Stomach (tissue), 9 donors: Measurements from ENCODE around the gene PRDM16. TPM values are rescaled to one million over a fixed set of nuclear protein-coding genes. Genes with fewer than 3 reads are reported as not detected.
A peak's percentile ranks its signal among the peaks of the same experiment; 100 is the strongest.

ENCODE experiments used
- DNase-seq, 2 donors: peaks; one replicate each; pipeline versions ENCODE4 v3.0.0 to v3.0.0-alpha.2; 2013 to 2019
- H3K27ac ChIP-seq, 5 donors: fragments of 200-600 bp in 4 of 5; sonication (generic) in 4 of 5; one replicate each; pipeline ENCODE4 v1.5.1; 2013 to 2019; ENCODE audit warnings: mild to moderate bottlenecking in 1 of 5, moderate library complexity in 1 of 5
- H3K27me3 ChIP-seq, 3 donors: fragments of 200-600 bp; sonication (generic); one replicate each; pipeline ENCODE4 v1.5.1; 2017 to 2019; ENCODE audit warnings: mixed run types in 1 of 3
- H3K36me3 ChIP-seq, 4 donors: fragments of 200-600 bp; sonication (generic); 1 replicate in 3 of 4; 2 replicates in 1 of 4; pipeline ENCODE4 v1.5.1; 2016 to 2019
- H3K4me1 ChIP-seq, 4 donors: fragments of 200-600 bp; sonication (generic); one replicate each; pipeline ENCODE4 v1.5.1; 2016 to 2019
- H3K4me3 ChIP-seq, 4 donors: fragments of 200-600 bp; sonication (generic) in 3 of 4; one replicate each; pipeline ENCODE4 v1.5.1; 2016 to 2019; ENCODE audit warnings: mild to moderate bottlenecking in 1 of 4
- H3K9me3 ChIP-seq, 4 donors: fragments of 200-600 bp; sonication (generic); one replicate each; pipeline ENCODE4 v1.5.1; 2016 to 2019
- EP300 ChIP-seq: sonication (generic); formaldehyde crosslinking; IDR thresholded peaks from one replicate; pipeline ENCODE4 v1.6.1; 2017; ENCODE audit warnings: antibody characterized with exemption
- POLR2A ChIP-seq, 4 donors: fragments of 450-650 bp; IDR thresholded peaks; one replicate each; pipeline ENCODE4 v1.6.1; 2016; ENCODE audit warnings: antibody characterized with exemption in 4 of 4, control low read depth in 2 of 4, mild to moderate bottlenecking in 1 of 4, moderate library complexity in 1 of 4
- POLR2AphosphoS5 ChIP-seq, 3 donors: sonication (generic); formaldehyde crosslinking; IDR thresholded peaks; one replicate each; pipeline ENCODE4 v1.6.1; 2016; ENCODE audit warnings: antibody characterized with exemption in 3 of 3
- WGBS, 5 donors: extraction: QIAGEN DNeasy Blood & Tissue Kit in 3 of 5; methylation state at CpG; one replicate each; pipeline versions ENCODE4 v1.1.5 to v1.1.7; 2013 to 2018; 5-methylcytosine and 5-hydroxymethylcytosine counted together
- intact Hi-C: fragments of 100-400 bp; cut with DNase I; formaldehyde crosslinking; loops from one replicate; pipeline ENCODE4 v1.15.1; 2023; ENCODE audit warnings: low total_unique reads
- polyA plus RNA-seq, 3 donors: library from polyadenylated mRNA; stranded (reverse); fragments of 200-250 nt; gene quantifications; one replicate each; pipeline ENCODE4 v1.2.3, GENCODE V29; 2013
- total RNA-seq, 5 donors: library from RNA; depleted of rRNA; stranded (reverse); fragments of >200 nt; gene quantifications; one replicate each; pipeline versions ENCODE4 v1.1.0 to v1.2.3, GENCODE V29; 2014 to 2016
- TF ChIP-seq, protein P1 (sequence below), 7 experiments: fragments of 450-650 bp in 4 of 7; fragments of 200-600 bp in 3 of 7; sonication (generic) in 3 of 7; IDR thresholded peaks; one replicate each; pipeline ENCODE4 v1.5.1; 2016 to 2019; ENCODE audit warnings: antibody characterized with exemption in 7 of 7, control low read depth in 2 of 7, mild to moderate bottlenecking in 1 of 7
- donor health status: healthy with polysubstance abuse.
- donor health status: Bipolar disorder and iron deficiency.
- donor health status: healthy.

The PRDM16 gene
- total and polyA plus RNA-seq, 8 donors: 0.29 to 222 (median 15.8) TPM

DNA sequence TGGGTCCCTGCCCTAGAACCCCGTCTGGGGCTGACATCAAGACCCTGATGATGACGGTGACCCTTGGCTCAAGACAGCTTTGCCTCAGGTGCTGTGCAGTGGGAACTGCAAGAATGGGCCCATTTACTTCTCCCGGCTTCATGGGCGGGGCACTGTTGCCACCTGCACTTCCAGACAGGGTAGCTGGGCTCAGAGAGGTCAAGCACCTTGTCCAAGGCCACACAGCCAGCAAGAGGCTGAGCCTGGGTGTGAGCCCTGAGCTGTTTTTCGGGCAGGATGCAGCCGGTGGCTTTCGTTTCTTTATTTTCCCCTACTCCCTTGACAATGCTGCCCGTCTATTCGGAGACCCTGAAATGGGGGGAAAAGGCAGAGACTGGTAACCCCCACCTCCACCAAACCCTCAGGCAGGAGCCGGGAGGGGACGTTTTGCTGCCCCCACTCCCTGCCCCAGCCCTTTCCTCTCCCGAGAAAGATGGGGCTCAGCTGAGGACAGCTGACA is 91.7 kb downstream of the PRDM16 start:
- no peak for TF ChIP-seq POLR2AphosphoS5 (IDR thresholded peaks at IDR 0.05)
- no peak for TF ChIP-seq EP300
- Histone ChIP-seq H3K36me3 (no peaks in the 10 kb centered on the region), H3K27me3 (peaks cover 0 to 25% (median 0%) of the 10 kb centered on the region in 3 donors), H3K4me1 (peaks cover 0 to 34% (median 25%) of the 10 kb centered on the region in 4 donors), H3K4me3 (no peak overlapping the region), H3K27ac (peak overlapping the region; percentile 71 to 85 (median 73)), H3K9me3 (no peaks in the 10 kb centered on the region)
- WGBS, 5 donors: 33 to 55% (median 38%) methylated on average over 12 of the region's 12 CpGs
- no peak for DNase-seq
- intact Hi-C loops: no loop called here

DNA sequence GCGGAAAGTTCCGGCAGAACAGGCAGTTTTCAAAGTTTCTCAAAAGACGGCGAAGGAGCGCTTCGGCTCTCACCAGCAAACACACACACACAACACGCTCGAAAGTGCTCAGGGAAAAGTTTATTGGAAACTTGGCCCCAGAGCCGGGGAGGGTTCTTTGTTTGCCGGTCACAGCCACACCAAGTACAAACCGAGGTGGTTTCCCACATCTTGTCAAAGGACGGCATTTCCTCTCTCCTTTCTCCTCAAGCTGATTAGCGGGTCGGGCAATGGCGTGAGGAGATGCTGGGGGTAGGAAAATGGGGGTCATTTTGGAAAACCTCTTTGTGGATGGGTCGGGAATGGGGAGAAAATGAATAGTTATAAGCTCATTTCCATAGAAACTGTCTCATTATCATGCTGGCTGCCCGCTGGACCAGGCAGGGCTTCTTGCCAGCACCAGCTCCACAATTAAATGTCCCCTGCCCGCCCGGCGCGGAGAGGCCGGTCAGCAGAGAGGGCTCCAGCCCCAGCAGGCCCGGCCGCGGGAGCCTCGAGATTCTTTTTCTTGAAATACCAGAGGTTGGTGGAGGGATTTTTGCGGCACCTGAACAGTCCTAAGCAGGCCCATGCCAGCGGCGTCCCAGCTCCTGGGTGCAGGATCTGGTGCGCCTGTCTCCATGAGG is 92.3 kb downstream of the PRDM16 start:
- H3K27ac ChIP-seq: peak overlapping the region; percentile 71 to 85 (median 73)
- TF ChIP-seq EP300: no peak
- no peak for TF ChIP-seq POLR2A (IDR thresholded peaks at IDR 0.05)
- TF ChIP-seq POLR2AphosphoS5 (IDR thresholded peaks at IDR 0.05): no peak
- TF ChIP-seq, protein P1, sequence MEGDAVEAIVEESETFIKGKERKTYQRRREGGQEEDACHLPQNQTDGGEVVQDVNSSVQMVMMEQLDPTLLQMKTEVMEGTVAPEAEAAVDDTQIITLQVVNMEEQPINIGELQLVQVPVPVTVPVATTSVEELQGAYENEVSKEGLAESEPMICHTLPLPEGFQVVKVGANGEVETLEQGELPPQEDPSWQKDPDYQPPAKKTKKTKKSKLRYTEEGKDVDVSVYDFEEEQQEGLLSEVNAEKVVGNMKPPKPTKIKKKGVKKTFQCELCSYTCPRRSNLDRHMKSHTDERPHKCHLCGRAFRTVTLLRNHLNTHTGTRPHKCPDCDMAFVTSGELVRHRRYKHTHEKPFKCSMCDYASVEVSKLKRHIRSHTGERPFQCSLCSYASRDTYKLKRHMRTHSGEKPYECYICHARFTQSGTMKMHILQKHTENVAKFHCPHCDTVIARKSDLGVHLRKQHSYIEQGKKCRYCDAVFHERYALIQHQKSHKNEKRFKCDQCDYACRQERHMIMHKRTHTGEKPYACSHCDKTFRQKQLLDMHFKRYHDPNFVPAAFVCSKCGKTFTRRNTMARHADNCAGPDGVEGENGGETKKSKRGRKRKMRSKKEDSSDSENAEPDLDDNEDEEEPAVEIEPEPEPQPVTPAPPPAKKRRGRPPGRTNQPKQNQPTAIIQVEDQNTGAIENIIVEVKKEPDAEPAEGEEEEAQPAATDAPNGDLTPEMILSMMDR (IDR thresholded peaks at IDR 0.05): no peak
- no peaks in the 10 kb centered on the region for H3K9me3 ChIP-seq
- H3K4me1 ChIP-seq: peaks cover 0 to 28% (median 25%) of the 10 kb centered on the region in 4 donors
- WGBS, 5 donors: 22 to 49% (median 41%) methylated on average over 30 of the region's 30 CpGs
- intact Hi-C loops: no loop called here
- peak; percentile 40 to 58 for DNase-seq
- H3K36me3 ChIP-seq: no peaks in the 10 kb centered on the region
- peaks cover 0 to 21% (median 0%) of the 10 kb centered on the region in 3 donors for H3K27me3 ChIP-seq
- H3K4me3 ChIP-seq: no peak overlapping the region

DNA sequence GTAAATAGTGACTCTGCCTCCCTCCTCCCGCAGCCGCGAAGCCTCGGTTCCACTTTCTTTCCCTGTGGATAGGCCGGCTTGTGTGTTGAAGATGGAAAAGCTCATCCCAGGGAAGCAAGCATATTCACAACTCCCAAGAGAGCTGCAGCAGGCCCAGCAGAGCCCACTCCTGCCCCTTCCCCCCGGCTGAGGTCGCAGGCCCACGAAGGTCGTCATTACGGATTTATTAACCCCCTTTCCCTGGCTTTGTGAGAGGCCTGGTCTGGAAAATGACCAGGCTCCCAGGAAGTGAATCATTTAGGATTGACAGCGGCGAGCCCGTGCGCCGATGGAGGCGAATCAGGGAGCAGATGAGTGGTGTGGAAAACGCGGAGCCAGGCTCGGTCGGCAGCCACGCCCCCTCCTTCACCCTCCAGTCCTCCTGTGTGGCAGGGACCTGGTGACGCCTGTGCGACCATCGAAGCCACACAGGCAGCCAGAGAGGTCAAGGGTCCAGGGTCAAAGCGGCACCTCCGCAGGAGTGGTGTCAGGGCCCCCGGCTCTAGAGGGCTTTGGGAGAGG is 93.4 kb downstream of the PRDM16 start:
- Histone ChIP-seq H3K27ac (peak overlapping the region in 2 of 5 donors; percentile 73 to 85), H3K36me3 (no peaks in the 10 kb centered on the region), H3K9me3 (no peaks in the 10 kb centered on the region), H3K27me3 (peaks cover 0 to 13% (median 0%) of the 10 kb centered on the region in 3 donors), H3K4me1 (peaks cover 0 to 26% (median 25%) of the 10 kb centered on the region in 4 donors), H3K4me3 (no peak overlapping the region)
- no peak for DNase-seq
- no peak for TF ChIP-seq POLR2AphosphoS5 (IDR thresholded peaks at IDR 0.05)
- TF ChIP-seq POLR2A (IDR thresholded peaks at IDR 0.05): no peak
- TF ChIP-seq, protein P1 (IDR thresholded peaks at IDR 0.05): no peak
- no peak for TF ChIP-seq EP300
- WGBS, 5 donors: 71 to 88% (median 83%) methylated on average over 27 of the region's 27 CpGs
- intact Hi-C loops: no loop called here

DNA sequence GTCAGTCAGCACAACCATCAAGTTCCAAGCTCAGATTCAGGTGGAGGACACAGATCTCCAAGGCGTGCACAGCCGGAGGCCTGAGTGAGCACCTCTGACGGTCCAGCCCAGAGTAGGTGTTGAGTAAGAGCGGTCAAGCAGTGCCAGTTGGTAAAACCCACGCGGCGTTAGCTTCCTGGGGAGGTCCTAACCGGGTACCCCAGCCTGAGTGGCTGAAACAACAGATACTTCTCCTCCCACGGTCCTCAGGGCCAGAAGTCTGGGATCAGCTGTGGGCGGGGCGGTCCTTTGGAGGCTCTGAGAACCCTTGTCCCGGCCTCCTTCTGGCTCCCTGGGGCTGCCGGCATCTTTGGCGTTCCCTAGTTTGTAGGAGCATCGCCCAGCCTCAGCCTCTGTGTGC is 94.4 kb downstream of the PRDM16 start:
- DNase-seq: no peak
- Histone ChIP-seq H3K27me3 (peaks cover 0 to 13% (median 0%) of the 10 kb centered on the region in 3 donors), H3K4me1 (peaks cover 0 to 28% (median 27%) of the 10 kb centered on the region in 4 donors), H3K36me3 (no peaks in the 10 kb centered on the region), H3K9me3 (no peaks in the 10 kb centered on the region), H3K27ac (no peak overlapping the region), H3K4me3 (no peak overlapping the region)
- 73 to 87% (median 77%) methylated on average over 15 of the region's 15 CpGs for WGBS, 5 donors
- TF ChIP-seq EP300: no peak
- TF ChIP-seq, protein P1 (IDR thresholded peaks at IDR 0.05): no peak
- TF ChIP-seq POLR2A (IDR thresholded peaks at IDR 0.05): no peak
- no peak for TF ChIP-seq POLR2AphosphoS5 (IDR thresholded peaks at IDR 0.05)
- intact Hi-C loops: no loop called here
